ENCODE results near the gene THNSL1. TPM values are rescaled to one million over a fixed set of nuclear protein-coding genes. Genes with fewer than 3 reads are reported as not detected.
"Not testable (repeated sequence)": the region's sequence is repeated elsewhere in the genome, so short reads cannot be mapped to it uniquely, and the experiment has no call there.

Gene THNSL1
- total and polyA plus RNA-seq, 2 of the 8 experiments (the other 6 are each of a cell fraction or from before 2014, with no cell fraction given) = 1.4 to 3.1 TPM

DNA sequence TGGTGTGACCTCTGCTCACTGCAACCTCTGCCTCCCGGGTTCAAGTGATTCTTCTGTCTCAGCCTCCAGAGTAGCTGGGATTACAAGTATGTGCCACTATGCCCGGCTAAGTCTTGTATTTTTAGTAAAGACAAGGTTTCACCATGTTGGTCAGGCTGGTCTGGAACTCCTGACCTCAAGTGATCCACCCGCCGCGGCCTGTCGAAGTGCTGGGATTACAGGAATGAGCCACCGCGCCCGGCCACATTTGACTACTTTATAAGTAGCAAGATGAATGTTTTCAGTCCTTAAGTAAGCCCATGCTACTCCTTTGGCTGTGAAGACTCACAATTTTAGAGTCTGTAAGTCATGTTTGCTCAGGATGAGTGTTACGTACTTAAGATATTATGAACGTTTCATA lies 47.5 kb upstream of the THNSL1 start:
- H3K4me2 ChIP-seq (ENCODE audit: insufficient read depth in 1 of 2, low read depth in 2 of 2, low read length in 2 of 2); H3K9me3 ChIP-seq (ENCODE audit: insufficient read depth in 2 of 2, low read depth in 1 of 2, low read length in 1 of 2); H3K27ac ChIP-seq (ENCODE audit: low read depth, low read length); H4K5ac ChIP-seq (ENCODE audit: insufficient read length, low read depth, low read length); FAIRE-seq; H3K36me3 ChIP-seq (ENCODE audit: control insufficient read depth in 2 of 4, insufficient read depth in 4 of 4, low read length in 3 of 4); H3K79me1 ChIP-seq (ENCODE audit: low read depth, low read length); H2BK20ac ChIP-seq (ENCODE audit: low read length); H2BK120ac ChIP-seq (replicated peaks; ENCODE audit: low read depth, low read length); H3K4me1 ChIP-seq (replicated peaks in 1 of 4; ENCODE audit: control insufficient read depth in 3 of 4, insufficient read depth in 4 of 4, low read length in 3 of 4); H3K23ac ChIP-seq (ENCODE audit: insufficient read length); H2AK5ac ChIP-seq (ENCODE audit: low read depth, low read length); H3K27me3 ChIP-seq (replicated peaks in 1 of 4; ENCODE audit: control insufficient read depth in 3 of 4, extremely low read depth in 1 of 4, insufficient read depth in 3 of 4, low read length in 3 of 4); H3K18ac ChIP-seq (ENCODE audit: extremely low read depth, low read length); H2BK15ac ChIP-seq (ENCODE audit: low read length); CTCF ChIA-PET (ENCODE audit: partially characterized antibody); H3K9ac ChIP-seq (replicated peaks in 1 of 4; ENCODE audit: extremely low read depth in 1 of 4, low read depth in 3 of 4, low read length in 3 of 4); H2BK5ac ChIP-seq (ENCODE audit: low read depth, low read length); H3K4me3 ChIP-seq (ENCODE audit: extremely low read depth in 1 of 4, insufficient read depth in 2 of 4, low read depth in 3 of 4, low read length in 4 of 4); H4K20me1 ChIP-seq (replicated peaks in 1 of 2; ENCODE audit: control insufficient read depth in 1 of 2, insufficient read depth in 2 of 2, low read length in 2 of 2); H3K23me2 ChIP-seq (ENCODE audit: low read depth, low read length); H4K91ac ChIP-seq (replicated peaks; ENCODE audit: insufficient read length, low read length); H3K4ac ChIP-seq (replicated peaks; ENCODE audit: insufficient read length, low read depth, low read length); H4K8ac ChIP-seq (ENCODE audit: extremely low read depth, insufficient read depth, low read length); H2AFZ ChIP-seq (ENCODE audit: low read length); H3K14ac ChIP-seq (ENCODE audit: insufficient read length); H3K79me2 ChIP-seq (ENCODE audit: control insufficient read depth in 1 of 2, insufficient read depth in 2 of 2, low read length in 2 of 2); DNase-seq (ENCODE audit: low read depth in 1 of 2, low spot score in 2 of 2); H2BK12ac ChIP-seq (ENCODE audit: low read depth, low read length); H3K56ac ChIP-seq (replicated peaks; ENCODE audit: insufficient read length, low read depth, low read length): not testable (repeated sequence)
- 94% methylated on average over 11 of the region's 11 CpGs; no CpG with 5 or more reads in 1 of the 2 experiments for whole genome bisulfite sequencing, 2 experiments (ENCODE audit: extremely low coverage in 1 of 2, insufficient coverage in 1 of 2, insufficient read length in 1 of 2, insufficient replicate concordance in 2 of 2, low coverage in 1 of 2, low lambda C conversion rate in 2 of 2, missing lambda C conversion rate in 1 of 2)
- POLR2A ChIA-PET (ENCODE audit: partially characterized antibody) = interaction anchor here (1.4 kb wide), 1 partner anchor 16 kb away, joined by 4 read pairs; no protein-coding TSS in a partner anchor
